ENCODE measurements around the gene LSS. TPM values are rescaled to one million over a fixed set of nuclear protein-coding genes. Genes with fewer than 3 reads are reported as not detected.

LSS gene
- total RNA-seq, 1 experiment from 2014 or later, result 45.5 TPM

- Mint-ChIP-seq H3K36me3 (ENCODE audit: insufficient read depth, unreplicated experiment) (peaks cover 97% of the 10 kb centered on the region), H3K4me3 (ENCODE audit: unreplicated experiment) (no peak overlapping the region), H3K27me3 (ENCODE audit: insufficient read depth, unreplicated experiment) (no peaks in the 10 kb centered on the region), H3K4me1 (ENCODE audit: insufficient read depth, unreplicated experiment) (no peaks in the 10 kb centered on the region), H3K27ac (ENCODE audit: low read depth, unreplicated experiment) (no peak overlapping the region), H3K9me3 (ENCODE audit: unreplicated experiment) (no peaks in the 10 kb centered on the region)
- ChIA-PET POLR2A (no interaction called here), CTCF (no interaction called here)
- BruUV-seq (replicated peaks), result no TSS peak
- intact Hi-C loops (cut with micrococcal nuclease), result no loop called here
- TF ChIP-seq CTCF (IDR thresholded peaks at IDR 0.05; ENCODE audit: unreplicated experiment), result no peak
- DNase-seq (ENCODE audit: unreplicated experiment), result no peak
Measured at GRCh38 chr21:46264046-46264689, 35.6 kb upstream of the LSS start.

GRCh38 chr21:46256501-46256994, 28.0 kb upstream of the LSS start:
- Mint-ChIP-seq H3K27ac (ENCODE audit: low read depth, unreplicated experiment) (no peak overlapping the region), H3K4me1 (ENCODE audit: insufficient read depth, unreplicated experiment) (peaks cover 11% of the 10 kb centered on the region), H3K27me3 (ENCODE audit: insufficient read depth, unreplicated experiment) (no peaks in the 10 kb centered on the region), H3K9me3 (ENCODE audit: unreplicated experiment) (no peaks in the 10 kb centered on the region), H3K36me3 (ENCODE audit: insufficient read depth, unreplicated experiment) (peaks cover 100% of the 10 kb centered on the region), H3K4me3 (ENCODE audit: unreplicated experiment) (no peak overlapping the region)
- CTCF ChIA-PET, result interaction anchor here (0.8 kb wide), 1 partner anchor 140 kb away, joined by 3 read pairs; no protein-coding TSS in a partner anchor
- no peak for DNase-seq (ENCODE audit: unreplicated experiment)
- no peak for TF ChIP-seq CTCF (IDR thresholded peaks at IDR 0.05; ENCODE audit: unreplicated experiment)
- no TSS peak for BruUV-seq (replicated peaks)
- intact Hi-C loops (cut with micrococcal nuclease), result no loop called here
- POLR2A ChIA-PET, result interaction anchor here (0.6 kb wide), 1 partner anchor 50 kb away, joined by 3 read pairs; no protein-coding TSS in a partner anchor

GRCh38 chr21:46255758-46256337, 27.3 kb upstream of the LSS start:
- Mint-ChIP-seq H3K36me3 (ENCODE audit: insufficient read depth, unreplicated experiment) (peaks cover 100% of the 10 kb centered on the region), H3K27ac (ENCODE audit: low read depth, unreplicated experiment) (peak overlapping the region; percentile 63), H3K9me3 (ENCODE audit: unreplicated experiment) (no peaks in the 10 kb centered on the region), H3K4me1 (ENCODE audit: insufficient read depth, unreplicated experiment) (peaks cover 11% of the 10 kb centered on the region), H3K4me3 (ENCODE audit: unreplicated experiment) (no peak overlapping the region), H3K27me3 (ENCODE audit: insufficient read depth, unreplicated experiment) (no peaks in the 10 kb centered on the region)
- DNase-seq (ENCODE audit: unreplicated experiment), result no peak
- intact Hi-C loops (cut with micrococcal nuclease), result no loop called here
- ChIA-PET CTCF (no interaction called here), POLR2A (no interaction called here)
- TF ChIP-seq CTCF (IDR thresholded peaks at IDR 0.05; ENCODE audit: unreplicated experiment), result no peak
- BruUV-seq (replicated peaks), result no TSS peak

GRCh38 chr21:46255166-46255565, 26.6 kb upstream of the LSS start:
- peak overlapping the region; percentile 59 for H3K27ac Mint-ChIP-seq (ENCODE audit: low read depth, unreplicated experiment)
- peaks cover 100% of the 10 kb centered on the region for H3K36me3 Mint-ChIP-seq (ENCODE audit: insufficient read depth, unreplicated experiment)

More at GRCh38 chr21:46255166-46255565, 26.6 kb upstream of the LSS start:
- no peaks in the 10 kb centered on the region for H3K27me3 Mint-ChIP-seq (ENCODE audit: insufficient read depth, unreplicated experiment)
- H3K4me1 Mint-ChIP-seq (ENCODE audit: insufficient read depth, unreplicated experiment), result peaks cover 11% of the 10 kb centered on the region
- ChIA-PET POLR2A (interaction anchor here (1.0 kb wide), 1 partner anchor 26 kb away, joined by 3 read pairs; no protein-coding TSS in a partner anchor), CTCF (interaction anchor here (1.0 kb wide), 1 partner anchor 152 kb away, joined by 3 read pairs; no protein-coding TSS in a partner anchor)
- no peak for TF ChIP-seq CTCF (IDR thresholded peaks at IDR 0.05; ENCODE audit: unreplicated experiment)
- no peak for DNase-seq (ENCODE audit: unreplicated experiment)
- H3K4me3 Mint-ChIP-seq (ENCODE audit: unreplicated experiment), result no peak overlapping the region
- H3K9me3 Mint-ChIP-seq (ENCODE audit: unreplicated experiment), result no peaks in the 10 kb centered on the region
- intact Hi-C loops (cut with micrococcal nuclease), result no loop called here
- BruUV-seq (replicated peaks), result no TSS peak
